Frontal cortex (tissue), 4 donors: ENCODE results near the gene CCDC107. TPM values are rescaled to one million over a fixed set of nuclear protein-coding genes. Genes with fewer than 3 reads are reported as not detected.
"Not testable (repeated sequence)": the region's sequence is repeated elsewhere in the genome, so short reads cannot be mapped to it uniquely, and the experiment has no call there.

Source experiments
- DNase-seq, 2 donors: peaks; one replicate each; pipeline ENCODE4 v3.0.0; 2012; ENCODE audit warnings: low spot score in 2 of 2
- FAIRE-seq: peaks from 2 replicates; lab custom pipeline; 2012; peaks lifted over from hg19 to GRCh38; lab: Jason Lieb, UNC
- total RNA-seq: library from RNA; depleted of rRNA; stranded (reverse); fragments of >200 nt; gene quantifications from one replicate; pipeline ENCODE4 v1.2.3, GENCODE V29; 2014
- donor health status: control.
- donor health status: control.
- donor health status: control.

Gene CCDC107
- total RNA-seq, 1 donor from 2014 or later, result 10.6 TPM

DNA sequence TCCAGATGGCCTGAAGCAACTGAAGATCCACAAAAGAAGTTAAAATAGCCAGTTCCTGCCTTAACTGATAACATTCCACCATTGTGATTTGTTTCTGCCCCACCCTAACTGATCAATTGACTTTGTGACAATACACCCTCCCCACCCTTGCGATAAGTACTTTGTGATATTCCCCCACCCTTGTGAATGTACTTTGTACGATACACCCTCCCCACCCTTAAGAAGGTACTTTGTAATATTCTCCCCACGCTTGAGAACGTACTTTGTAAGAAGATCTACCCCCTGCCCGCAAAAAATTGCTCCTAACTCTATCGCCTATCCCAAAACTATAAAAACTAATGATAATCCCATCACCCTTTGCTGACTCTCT is 21.2 kb upstream of the CCDC107 start:
- not testable (repeated sequence) for FAIRE-seq, DNase-seq

DNA sequence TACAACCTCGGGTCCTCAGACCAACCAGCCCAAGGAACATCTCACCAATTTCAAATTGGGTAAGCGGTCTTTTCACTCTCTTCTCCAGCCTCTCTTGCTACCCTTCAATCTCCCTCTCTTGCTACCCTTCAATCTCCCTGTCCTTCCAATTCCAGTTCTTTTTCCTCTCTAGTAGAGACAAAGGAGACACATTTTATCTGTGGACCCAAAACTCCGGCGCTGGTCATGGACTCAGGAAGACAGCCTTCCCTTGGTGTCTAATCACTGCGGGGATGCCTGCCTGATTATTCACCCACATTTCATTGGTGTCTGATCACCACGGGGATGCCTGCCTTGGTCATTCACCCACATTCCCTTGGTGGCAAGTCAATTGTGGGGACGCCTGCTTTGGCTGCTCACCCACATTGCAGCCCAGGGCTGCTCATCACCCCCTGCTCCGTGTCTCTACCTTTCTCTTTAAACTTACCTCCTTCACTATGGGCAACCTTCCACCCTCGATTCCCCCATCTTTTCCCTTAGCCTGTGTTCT is 20.6 kb upstream of the CCDC107 start:
- DNase-seq, FAIRE-seq: not testable (repeated sequence)

DNA sequence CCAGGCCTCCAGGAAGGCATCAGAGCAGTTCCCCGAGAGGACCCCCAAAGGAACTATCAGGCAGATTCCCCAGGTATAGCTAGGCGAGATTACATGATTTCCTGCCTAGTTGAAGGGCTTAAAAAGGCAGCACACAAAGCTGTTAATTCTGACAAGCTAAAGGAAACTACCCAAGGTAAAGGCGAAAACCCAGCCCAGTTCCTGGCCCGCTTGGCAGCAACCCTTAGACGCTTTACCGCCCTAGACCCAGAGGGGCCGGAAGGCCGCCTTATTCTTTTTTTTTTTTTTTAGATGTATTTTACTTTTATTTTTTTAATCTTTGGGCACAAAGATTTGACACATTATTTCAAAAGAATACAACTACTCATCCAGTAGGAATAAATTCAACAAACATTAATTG is 19.3 kb upstream of the CCDC107 start:
- FAIRE-seq, DNase-seq: not testable (repeated sequence)

DNA sequence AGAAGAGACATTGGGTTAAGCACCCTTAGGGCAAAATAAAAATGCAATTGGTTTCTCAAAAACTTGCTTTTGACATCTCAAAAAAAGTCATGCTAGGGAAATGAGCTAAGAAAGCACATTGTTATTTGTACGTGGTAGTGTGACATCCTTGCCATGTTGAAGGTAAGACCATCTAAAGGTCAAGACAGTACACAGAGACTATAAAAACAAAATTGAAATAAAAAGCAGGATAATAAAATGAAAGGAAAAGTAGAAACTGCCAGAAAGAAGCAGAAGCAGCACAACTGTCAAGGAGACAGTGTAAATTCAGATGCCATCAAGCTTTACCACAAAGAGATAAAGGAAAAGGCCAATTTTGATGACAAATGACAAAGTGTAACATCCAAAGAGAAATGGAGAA is 18.9 kb upstream of the CCDC107 start:
- not testable (repeated sequence) for FAIRE-seq, DNase-seq

DNA sequence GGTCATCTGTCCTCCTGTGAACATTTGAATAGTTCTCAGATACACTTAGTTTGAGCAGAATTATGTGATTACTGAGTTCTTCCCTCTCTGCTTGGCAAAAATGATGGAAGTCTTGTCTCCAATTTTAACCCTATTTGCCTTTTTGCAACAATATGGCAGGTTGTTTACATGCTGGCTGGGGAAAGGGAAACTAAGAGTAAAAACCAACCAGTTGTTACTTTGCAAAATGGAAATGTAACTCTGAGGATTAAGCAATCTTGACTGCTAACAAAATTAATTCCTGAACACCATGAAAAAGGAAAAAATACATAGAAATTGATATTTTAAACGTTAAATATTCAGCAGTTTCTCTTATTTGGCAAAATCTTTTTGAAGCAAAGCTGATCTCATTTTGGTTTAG is 18.5 kb upstream of the CCDC107 start:
- DNase-seq, result no peak
- FAIRE-seq, result no peak

DNA sequence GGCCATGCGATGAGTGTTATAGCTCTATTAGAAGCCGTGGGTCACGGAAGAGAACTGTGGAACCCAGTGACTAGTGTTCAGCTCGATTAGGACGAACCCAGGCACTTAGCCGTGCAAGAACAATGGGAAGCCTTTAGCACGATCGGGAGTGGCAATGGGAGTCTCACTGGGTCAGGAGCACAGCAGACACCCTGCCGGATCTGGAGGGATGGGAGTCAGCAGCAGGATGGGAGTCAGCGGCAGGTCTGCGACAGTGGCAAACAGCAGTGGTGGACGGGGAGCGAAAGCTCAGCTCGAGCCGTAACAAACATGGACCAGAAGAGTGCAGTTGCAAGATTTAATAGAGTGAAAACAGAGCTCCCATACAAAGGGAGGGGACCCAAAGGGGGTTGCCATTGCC is 17.7 kb upstream of the CCDC107 start:
- not testable (repeated sequence) for DNase-seq, FAIRE-seq

DNA sequence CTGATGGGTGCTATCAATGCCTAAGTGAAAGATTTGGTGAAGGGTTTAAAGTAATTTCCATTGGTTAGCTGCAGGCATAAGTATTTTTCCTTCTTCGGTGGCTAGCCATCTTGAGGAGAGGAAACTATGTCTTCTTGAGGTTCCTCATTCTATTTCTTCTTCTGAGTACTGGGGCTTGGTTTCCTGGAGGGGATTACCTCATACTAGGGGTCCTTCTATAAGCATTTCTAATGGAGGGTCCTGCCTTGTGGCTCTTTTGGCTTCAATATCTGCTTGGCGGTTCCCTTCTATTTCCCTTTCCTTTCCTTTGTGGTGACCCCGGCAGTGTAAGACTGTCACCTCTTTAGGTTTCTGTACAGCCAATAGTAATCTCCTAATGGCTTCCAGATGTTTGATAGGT is 16.6 kb upstream of the CCDC107 start:
- FAIRE-seq, DNase-seq: not testable (repeated sequence)

DNA sequence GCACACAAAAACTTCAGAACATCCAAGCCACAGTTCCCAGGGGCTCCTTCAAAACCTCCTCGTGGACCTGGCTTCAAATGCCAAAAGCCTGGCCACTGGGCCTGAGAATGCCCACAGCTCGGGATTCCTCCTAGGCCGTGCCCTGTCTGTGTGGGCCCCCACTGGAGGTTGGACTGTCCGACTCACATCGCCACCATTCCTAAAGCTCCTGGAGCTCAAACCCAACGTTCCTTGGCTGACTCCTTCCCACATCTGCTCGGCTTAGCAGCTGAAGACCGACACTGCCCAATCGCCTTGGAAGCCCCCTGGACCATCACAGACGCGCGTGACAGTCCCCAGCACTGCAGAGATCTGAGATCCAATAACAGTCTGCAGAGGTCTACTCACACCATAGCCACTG is 15.0 kb upstream of the CCDC107 start:
- FAIRE-seq (no peak), DNase-seq (no peak)

DNA sequence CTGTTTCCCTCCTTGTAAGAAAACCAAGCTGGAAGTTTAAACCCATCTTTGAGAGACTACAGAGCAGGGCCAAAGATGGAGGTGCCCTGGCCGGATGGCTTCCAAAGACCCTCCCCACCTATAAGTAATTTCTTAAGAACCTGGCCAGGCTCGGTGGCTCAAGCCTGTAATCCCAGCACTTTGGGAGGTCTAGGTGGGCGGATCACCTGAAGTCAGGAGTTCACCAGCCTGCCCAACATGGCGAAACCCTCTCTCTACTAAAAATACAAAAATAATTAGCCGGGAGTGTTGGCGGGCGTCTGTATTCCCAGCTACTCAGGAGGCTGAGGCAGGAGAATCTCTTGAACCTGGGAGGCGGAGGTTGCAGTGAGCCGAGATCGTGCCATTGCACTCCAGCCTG is 12.4 kb upstream of the CCDC107 start:
- FAIRE-seq, DNase-seq: not testable (repeated sequence)

DNA sequence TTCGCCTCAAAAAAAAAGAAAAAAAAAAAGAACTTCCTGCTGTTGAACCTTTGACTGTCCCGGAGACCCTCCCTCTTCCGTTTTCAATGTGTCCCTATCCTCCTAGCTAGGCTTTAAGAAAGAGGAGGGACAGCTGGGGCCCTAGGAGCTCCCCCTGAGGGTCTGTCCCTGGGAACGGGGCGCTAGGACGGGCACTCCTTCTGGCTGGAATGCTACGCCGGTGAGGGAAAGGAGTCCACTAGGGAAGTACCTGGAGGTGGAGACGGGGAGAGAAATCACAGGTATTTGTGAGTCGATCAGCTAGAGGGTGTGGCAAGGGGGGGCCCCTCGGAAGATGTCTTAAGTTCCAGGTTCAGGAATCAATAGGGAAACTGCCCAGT is 11.9 kb upstream of the CCDC107 start:
- no peak for DNase-seq
- no peak for FAIRE-seq

DNA sequence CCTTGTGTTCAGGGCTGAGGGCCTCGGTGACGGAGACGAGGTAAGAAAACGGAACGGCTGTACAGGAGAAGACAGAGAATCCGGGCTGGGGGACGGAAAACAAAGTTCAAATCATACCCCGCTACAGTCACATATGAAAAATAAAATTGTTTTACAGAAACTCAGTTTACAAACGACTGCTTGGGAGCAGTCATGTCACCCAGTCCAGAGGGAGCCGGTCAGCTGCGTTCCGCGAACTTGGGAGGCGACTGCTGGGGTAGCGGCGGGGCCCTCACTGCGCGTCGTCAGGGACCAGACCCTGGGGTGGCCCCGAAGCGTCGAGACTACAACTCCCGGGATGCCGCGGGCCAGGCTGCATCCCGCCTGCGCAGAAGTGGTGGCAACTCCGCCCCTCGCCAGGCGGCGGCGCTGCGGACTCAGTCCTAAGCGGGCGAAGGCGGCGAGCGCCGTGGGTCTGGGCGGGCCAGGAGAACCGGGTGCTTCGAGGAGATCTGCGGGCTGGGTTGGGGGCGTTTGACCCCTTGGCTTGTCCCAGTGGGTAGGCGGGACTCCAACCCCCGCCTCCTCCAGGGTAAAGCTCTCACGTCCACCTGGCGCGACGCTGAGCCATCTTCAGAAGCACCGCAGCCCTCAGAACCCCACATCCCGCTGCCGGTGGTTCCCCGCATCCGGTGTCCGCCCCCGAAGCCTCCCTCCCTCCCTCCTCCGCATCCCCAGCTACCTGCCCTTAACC is 11.4 kb upstream of the CCDC107 start:
- DNase-seq (peak; percentile 88 to 97), FAIRE-seq (no peak)

DNA sequence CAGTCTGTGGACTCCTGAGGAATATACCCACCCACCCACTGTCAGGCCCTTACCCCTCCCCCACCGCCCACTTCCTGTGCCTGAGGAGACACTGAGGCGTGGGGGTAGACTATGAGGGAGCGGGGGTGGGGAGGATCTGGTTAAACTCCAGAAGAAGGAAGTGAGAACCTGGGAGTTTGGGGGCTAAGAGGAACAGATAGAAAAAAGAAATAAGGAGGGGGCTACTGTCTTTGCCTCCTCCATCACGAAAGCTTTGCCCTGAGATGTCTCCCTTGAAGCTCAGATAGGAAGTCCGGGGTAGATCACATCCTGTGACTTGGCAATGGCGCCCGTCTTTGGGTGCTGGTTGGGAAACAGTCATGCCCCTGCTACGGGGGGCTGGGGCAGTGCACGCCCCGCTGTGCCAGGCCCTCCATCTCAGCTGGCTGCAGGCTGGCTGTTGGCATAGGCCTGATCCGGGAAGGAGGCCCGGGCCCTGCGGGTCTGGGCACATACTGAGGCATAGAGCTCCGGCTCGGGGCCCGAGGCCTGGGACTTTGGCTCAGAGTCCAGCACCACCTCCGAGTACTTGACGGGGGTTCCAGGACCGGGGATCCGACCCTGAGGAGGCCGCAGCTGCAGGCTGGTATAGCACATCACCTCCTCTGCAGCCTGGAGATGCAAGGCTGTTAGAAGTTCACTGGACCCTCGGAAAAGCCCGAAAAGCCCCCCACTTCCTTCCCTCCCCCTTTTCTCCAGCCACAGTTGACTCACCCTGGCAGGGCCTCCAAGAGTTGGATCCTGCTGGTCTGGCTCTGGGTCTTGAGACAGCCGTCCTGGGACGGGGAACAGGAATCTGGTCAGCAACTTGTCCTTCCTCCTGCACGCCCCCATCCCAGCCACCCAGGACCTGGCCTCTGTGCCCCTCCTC is 8.4 kb upstream of the CCDC107 start:
- DNase-seq, result peak in 1 of 2 donors; percentile 22
- FAIRE-seq, result no peak

DNA sequence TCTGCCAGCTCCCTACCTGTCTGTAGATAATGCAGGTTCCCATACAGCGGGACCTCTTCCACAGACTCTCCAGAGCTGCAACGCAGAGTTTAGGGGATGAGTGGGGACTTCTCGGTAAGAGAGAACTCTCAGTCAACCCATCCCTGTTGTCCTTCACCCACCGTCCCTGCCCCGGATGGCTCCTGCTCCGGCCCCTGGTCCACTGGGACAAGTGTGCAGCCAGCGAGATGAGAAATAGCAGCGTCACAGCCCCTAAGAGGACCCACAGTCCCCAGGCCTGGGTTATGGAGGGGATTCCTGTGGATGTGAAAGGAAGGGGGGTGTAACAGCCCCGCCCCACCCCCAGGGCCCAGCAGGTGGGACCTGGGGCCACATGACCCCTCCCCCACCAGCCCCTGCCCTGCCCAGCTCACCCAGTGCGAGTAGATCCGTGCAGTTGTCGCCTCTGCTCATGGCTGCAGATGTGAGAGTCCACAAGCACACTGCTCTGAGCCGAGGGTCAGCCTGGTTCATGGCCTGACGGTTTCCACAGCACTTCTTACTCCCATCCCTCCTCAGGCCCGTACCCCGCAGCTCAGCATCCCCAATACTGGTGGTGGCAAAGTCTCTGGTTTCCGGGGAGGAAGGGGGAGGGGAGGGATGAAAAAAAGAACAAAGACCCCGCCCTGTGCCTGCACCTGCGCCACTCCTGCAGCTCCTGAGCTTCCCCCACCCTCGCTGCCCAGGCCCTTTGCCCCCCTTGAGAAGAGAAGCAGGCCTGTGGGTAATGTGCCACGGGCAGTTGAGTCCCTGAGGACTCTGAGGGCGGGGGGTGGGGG is 7.5 kb upstream of the CCDC107 start, which contains the start of gene SIT1:
TSS of gene SIT1 (minus strand) at position 591 of the 818 bp plus-strand sequence. CDS start at position 513, 78 bp downstream.
- DNase-seq (peak in 1 of 2 donors; percentile 9), FAIRE-seq (no peak)

DNA sequence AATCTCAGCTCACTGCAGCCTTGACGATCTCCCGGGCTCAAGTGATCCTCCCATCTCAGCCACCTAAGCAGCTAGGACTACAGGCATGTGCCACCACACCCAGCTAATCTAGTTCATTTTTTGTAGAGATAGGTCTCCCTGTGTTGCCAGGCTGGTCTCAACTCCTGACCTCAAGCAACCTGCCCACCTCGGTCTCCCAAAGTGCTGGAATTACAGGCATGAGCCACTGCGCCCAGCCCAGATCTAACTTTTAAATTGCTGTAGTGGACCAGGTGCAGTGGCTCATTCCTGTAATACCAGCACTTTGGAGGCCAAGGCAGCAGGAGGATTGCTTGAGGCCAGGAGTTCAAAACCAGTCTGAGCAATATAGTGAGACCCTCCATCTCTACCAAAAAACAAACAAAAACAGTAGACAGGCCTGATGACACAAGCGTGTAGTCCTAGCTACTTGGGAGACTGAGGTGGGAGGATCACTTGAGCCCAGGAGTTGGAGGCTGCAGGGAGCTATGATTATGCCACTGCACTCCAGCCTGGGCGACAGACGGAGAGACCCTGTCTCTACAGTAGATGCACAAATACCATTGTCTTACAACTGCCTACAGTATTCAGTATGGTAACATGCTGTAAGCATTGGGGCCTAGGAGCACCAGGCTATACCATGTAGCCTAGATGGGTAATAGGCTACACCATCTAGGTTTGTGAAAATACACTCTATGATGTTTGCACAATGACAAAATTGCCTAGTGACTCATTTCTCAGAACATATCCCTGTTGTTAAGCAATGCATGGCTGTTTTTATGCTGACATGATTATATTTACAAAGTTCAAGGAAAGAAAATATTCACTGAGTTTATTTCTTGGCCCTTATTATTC is 5.9 kb upstream of the CCDC107 start:
- no peak for DNase-seq
- no peak for FAIRE-seq

DNA sequence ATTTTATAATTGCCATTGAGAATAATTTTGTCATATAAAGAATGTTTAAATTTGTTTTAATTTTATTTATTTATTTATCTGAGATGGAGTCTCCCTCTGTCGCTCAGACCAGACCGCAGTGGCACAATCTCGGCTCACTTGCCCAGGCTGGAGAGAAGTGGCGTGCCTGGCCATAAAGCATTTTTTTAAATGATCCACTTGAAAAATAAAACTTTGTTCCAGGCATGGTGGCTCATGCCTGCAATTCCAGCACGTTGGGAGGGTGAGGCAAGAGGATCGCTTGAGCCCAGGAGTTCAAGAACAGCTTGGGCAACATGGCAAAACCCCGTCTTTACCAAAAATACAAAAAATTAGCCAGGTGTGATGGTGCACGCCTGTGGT is 5.3 kb upstream of the CCDC107 start:
- no peak for DNase-seq
- no peak for FAIRE-seq

DNA sequence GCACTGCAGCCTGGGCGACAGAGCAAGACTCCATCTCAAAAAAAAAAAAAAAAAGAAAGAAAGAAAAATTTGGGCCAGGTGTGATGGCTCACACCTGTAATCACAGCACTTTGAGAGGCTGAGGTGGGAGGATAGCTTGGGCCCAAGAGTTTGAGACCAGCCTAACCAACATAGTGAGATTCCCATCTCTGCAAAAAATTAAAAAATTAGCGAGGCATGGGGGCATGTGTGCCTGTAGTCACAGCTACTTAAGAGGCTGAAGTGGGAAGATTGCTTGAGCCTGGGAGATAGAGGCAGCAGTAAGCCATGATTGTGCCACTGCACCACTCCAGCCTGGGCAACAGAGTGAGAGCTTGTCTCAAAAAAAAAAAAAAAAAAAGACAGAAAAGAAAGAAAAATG is 4.5 kb upstream of the CCDC107 start:
- FAIRE-seq (no peak), DNase-seq (no peak)

DNA sequence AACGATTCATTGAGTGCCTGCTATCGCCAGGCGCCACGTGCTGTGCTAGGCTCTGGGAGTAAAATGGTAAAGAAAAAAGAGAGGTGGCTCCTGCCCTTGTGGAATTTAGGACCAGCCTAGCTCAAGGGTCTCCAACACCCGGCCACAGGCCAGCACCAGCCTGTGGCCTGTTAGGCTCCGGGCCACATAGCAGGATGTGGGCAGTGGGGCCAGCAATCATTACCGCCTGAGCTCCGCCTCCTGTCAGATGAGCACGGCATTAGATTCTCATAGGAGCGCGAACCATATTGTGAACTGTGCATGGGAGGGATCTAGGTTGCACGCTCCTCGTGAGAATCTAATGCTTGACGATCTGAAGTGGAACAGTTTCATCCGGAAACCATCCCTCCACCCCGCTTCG is 1.7 kb upstream of the CCDC107 start:
- DNase-seq (no peak), FAIRE-seq (no peak)

DNA sequence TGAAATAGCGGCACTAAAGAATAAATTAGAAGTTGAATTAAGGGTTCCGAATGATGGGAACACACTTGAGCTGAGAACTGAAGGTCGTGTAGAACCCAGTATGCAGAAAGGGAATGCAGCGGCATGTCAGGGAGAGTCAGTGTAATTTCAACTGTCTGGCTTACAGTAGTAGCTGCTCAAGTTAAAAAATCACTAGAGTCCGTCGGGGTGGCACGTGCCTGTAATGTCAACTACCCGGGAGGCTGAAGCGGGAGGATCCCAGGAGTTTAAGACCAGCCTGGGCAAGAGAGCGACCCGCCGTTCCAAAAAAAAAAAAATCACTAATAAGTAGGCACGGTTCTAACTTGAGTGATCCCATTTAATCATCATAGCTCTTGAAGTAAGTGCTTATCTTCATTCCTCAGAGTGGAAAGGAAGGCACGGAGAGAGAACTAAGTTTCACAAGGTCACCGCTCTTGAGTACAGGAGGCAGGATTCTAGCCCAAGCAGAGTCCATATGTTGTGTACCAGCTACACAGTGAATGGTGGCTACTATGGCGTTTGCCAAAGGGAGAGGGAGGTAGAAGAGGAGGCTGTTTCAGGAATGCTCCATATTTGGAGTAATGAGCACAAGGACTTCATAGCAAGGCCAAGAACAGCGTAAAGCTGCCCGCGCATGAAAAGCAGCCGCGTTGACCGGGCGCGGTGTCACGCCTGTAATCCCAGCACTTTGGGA is 1.1 kb upstream of the CCDC107 start:
- FAIRE-seq, result no peak
- no peak for DNase-seq
